ENCODE data around the gene TSPAN3.

TSPAN3 gene

GRCh38 chr15:77031376-77032050, 39.4 kb downstream of the TSPAN3 start:
- FAIRE-seq = peak; percentile 62

DNA sequence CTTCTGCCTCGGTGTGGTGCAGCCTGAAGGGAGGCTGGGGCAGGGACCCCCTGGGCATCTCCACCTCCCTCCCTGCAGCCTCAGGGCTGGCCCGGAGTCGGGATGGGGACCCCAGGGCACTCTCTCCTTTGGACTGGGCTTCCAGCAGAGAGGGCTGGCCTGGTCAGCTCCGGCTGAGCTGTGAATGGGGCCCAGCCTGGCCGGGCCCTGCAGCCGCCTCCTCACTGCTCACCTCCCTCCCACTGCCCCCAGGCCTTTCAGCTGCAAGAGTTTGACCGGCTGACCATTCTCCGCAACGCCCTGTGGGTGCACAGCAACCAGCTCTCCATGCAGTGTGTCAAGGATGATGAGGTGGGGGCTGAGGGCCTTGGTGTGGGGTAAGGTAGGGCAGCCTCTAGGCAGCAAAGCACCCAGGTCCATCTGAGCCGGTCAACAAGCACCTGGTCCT, 40.0 kb downstream of the TSPAN3 start:
- no peak for TF ChIP-seq POLR2AphosphoS5 (IDR thresholded peaks at IDR 0.05; ENCODE audit: low read depth, low read length)
- no peak for TF ChIP-seq TAF1 (IDR thresholded peaks at IDR 0.05; ENCODE audit: borderline replicate concordance, low read depth, low read length)
- TF ChIP-seq POLR2A (IDR thresholded peaks at IDR 0.05; ENCODE audit: low read depth, low read length) = no peak
- DNase-seq (ENCODE audit: insufficient read length) (peak; percentile 13), FAIRE-seq (no peak)

More at GRCh38 chr15:77031376-77032050, 39.4 kb downstream of the TSPAN3 start:
- no peak for TF ChIP-seq POLR2A (IDR thresholded peaks at IDR 0.05; ENCODE audit: low read depth, low read length)
- no peak for TF ChIP-seq TAF1 (IDR thresholded peaks at IDR 0.05; ENCODE audit: borderline replicate concordance, low read depth, low read length)
- TF ChIP-seq POLR2AphosphoS5 (IDR thresholded peaks at IDR 0.05; ENCODE audit: low read depth, low read length) = no peak
- DNase-seq (ENCODE audit: insufficient read length) = peak; percentile 58

DNA sequence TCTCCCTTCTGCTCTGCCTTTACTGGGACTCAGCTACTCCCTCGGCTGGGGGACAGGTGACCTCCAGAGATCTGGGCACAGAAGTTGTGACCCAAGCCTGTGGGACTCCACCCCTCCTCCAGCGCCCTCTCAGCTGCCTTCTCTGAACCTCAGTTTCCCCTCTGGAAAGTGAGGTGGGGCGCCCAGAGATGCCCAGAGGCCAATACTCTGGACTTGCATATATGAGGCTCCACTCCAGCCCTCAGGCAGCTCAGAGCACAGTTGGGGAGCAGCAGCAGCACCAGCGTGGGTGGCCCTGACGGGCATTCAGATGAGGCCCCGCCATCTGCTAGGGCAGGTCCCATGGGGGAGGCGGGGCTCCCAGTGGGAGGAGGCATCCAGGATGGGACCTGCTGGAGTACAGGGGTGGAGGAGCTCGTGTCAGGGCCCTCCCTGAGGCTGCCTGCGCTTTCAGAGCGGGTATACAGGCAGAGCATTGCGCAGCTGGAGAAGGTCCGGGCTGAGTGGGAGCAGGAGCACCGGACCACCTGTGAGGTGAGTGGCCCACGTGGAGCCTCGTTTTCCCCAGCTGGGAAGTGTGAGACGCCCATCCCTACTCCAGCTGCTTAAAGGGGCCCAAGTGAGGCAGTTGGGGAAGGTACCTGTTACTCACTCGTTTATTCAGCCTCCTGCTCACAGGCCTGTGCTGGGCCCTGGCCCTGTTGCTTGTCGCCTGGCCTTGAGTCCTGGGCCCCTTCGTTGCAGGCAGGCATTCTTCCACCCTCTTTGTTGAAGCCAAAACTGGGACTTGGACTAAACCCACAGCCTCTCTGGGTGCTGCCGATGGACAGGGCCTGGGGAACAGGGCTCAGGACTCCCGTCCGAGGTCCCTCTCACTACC, 40.6 kb downstream of the TSPAN3 start:
- FAIRE-seq = no peak
- DNase-seq (ENCODE audit: insufficient read length) = peak; percentile 16
- TF ChIP-seq TAF1 (IDR thresholded peaks at IDR 0.05; ENCODE audit: borderline replicate concordance, low read depth, low read length) = no peak
- no peak for TF ChIP-seq POLR2A (IDR thresholded peaks at IDR 0.05; ENCODE audit: low read depth, low read length)
- TF ChIP-seq POLR2AphosphoS5 (IDR thresholded peaks at IDR 0.05; ENCODE audit: low read depth, low read length) = no peak

DNA sequence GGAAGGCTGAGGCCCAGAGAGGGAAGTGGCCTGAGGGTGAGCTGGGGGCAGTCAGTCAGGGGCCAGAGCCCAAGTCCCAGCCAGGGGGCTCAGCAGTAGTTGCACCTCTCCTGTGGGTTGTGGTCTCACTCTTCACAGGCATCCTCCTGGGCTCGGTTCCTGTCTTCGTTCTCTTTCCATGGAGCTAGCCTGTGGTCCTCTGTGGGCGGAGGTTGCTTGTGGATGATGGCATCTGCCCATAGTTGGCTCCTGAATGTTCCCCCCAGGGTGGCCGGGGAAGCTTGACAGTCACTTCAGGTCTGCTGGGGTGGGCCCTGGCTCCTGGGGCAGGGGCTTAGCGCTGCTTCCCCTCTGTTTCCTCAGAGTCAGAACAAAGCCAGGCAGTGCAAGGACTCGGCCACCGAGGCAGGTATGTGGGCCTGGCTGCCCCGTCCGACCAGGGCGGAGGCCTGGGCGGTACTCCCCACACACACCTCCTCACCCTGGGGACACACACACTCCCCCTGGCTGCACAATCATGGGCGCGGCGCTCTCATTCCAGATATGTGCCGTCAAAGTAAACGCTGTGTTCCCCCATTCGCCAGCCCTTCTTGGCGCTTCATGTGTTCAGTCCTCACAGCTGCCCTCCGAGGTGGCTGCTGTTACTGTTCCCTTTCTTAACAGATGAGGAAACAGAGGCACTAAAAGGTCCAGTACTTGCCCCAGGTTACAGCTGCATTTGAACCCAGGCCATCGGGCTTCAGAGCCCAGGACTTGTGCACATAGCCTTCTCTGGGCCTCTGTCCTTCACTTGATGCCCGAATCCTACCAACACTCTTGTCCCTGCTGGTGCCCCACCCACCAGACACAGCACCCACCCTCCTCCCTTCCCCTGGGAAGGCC, 41.5 kb downstream of the TSPAN3 start:
- TF ChIP-seq TAF1 (IDR thresholded peaks at IDR 0.05; ENCODE audit: borderline replicate concordance, low read depth, low read length) (no peak), POLR2AphosphoS5 (IDR thresholded peaks at IDR 0.05; ENCODE audit: low read depth, low read length) (no peak), POLR2A (IDR thresholded peaks at IDR 0.05; ENCODE audit: low read depth, low read length) (no peak)
- FAIRE-seq (no peak), DNase-seq (ENCODE audit: insufficient read length) (peak; percentile 13)

- TF ChIP-seq TAF1 (IDR thresholded peaks at IDR 0.05; ENCODE audit: borderline replicate concordance, low read depth, low read length) (no peak), POLR2AphosphoS5 (IDR thresholded peaks at IDR 0.05; ENCODE audit: low read depth, low read length) (no peak), POLR2A (IDR thresholded peaks at IDR 0.05; ENCODE audit: low read depth, low read length) (no peak)
- FAIRE-seq = no peak
- peak; percentile 6 for DNase-seq (ENCODE audit: insufficient read length)
Observed at GRCh38 chr15:77028451-77029165, 42.3 kb downstream of the TSPAN3 start.

DNA sequence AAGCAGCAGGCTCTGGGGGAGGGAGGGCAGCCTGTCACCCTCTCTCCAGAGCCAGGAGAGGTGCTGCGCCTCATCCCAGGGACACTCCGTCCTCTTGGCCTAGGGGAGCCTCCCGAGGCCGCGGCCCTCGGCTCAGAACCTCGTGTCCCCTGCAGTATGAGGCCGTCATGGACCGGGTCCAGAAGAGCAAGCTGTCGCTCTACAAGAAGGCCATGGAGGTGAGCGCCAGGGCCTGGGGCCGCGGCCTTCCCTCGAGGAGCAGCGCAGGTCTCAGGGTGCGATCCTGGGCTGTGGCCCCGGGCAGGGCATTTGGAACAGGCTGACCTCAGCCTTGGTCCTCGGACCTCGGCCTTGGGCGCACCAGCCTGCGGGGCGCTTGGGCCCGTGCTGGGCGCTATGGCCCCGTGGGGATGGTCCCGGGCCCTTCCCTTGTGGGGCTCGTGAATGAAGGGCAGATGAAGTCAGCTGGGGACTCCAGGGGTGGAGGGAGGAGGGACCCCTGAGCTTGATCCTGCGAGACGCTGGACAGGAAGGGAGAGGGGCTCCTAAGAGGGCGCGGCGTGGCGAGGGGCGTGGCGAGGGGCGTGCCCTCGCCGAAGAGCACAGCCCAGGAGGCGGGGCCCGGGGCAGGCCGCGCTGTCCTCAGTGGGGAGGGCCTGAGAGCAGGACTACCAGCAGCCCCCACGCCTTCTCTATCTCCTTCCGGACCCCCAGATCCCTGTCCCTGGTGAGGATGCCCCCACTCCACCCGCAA, 43.0 kb downstream of the TSPAN3 start:
- DNase-seq (ENCODE audit: insufficient read length) (peak; percentile 17), FAIRE-seq (no peak)
- TF ChIP-seq POLR2AphosphoS5 (IDR thresholded peaks at IDR 0.05; ENCODE audit: low read depth, low read length) (no peak), POLR2A (IDR thresholded peaks at IDR 0.05; ENCODE audit: low read depth, low read length) (no peak), TAF1 (IDR thresholded peaks at IDR 0.05; ENCODE audit: borderline replicate concordance, low read depth, low read length) (no peak)

DNA sequence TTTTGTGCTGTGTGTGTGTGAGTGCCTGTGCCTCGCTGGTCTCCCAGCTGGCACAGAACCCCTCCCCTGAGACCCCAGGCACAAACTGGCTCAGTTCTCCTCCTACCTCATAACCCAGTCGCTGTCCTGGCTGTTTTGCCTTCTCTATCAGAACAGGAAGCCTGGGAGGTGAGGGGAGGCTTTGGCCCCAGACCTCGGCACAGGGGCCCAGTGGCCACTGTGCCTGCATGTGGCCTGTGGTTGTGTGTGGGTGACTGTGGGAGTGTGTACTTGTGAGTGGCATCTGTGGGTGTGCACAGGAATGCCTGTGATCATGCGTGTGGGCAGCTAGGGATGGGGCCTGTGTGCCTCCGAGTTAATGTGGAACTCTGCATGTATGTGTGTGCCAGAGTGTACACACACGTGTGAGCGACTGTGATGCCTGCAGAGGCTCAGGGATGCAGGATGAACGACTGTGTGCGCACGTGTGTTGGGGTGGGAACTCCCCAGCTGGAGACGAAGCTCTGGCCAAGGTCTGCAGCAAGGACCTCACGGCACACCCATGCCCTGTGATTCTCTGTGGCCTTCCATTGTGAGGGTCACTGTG, 43.7 kb downstream of the TSPAN3 start:
- DNase-seq (ENCODE audit: insufficient read length) (peak; percentile 7), FAIRE-seq (no peak)
- no peak for TF ChIP-seq TAF1 (IDR thresholded peaks at IDR 0.05; ENCODE audit: borderline replicate concordance, low read depth, low read length)
- no peak for TF ChIP-seq POLR2AphosphoS5 (IDR thresholded peaks at IDR 0.05; ENCODE audit: low read depth, low read length)
- TF ChIP-seq POLR2A (IDR thresholded peaks at IDR 0.05; ENCODE audit: low read depth, low read length) = no peak

GRCh38 chr15:77026501-77027110, 44.3 kb downstream of the TSPAN3 start:
- FAIRE-seq (no peak), DNase-seq (ENCODE audit: insufficient read length) (peak; percentile 7)
- TF ChIP-seq TAF1 (IDR thresholded peaks at IDR 0.05; ENCODE audit: borderline replicate concordance, low read depth, low read length) (no peak), POLR2AphosphoS5 (IDR thresholded peaks at IDR 0.05; ENCODE audit: low read depth, low read length) (no peak), POLR2A (IDR thresholded peaks at IDR 0.05; ENCODE audit: low read depth, low read length) (no peak)

DNA sequence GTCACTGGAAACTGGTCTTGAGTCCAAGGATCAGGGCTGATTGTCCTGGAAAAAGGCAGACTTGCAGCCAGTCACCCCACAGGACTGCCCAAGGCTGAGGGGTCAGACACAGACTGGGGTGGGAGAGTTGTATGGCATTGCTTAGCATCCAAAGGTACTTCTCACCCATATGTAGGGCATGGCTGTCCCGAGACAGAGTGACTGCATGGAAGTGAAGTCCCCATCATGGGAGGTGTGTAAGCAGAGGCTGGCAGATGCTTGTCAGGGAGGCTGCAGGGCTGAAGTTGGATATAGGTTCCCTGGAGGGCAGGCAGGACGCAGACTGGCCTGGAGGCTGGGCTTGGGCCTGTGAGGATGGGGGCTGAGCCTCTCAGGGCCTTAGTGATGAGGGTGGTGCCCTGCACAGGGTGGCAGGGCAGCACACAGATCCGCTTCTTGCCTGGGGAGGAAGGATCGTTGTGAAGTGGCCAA, 44.9 kb downstream of the TSPAN3 start:
- TF ChIP-seq TAF1 (IDR thresholded peaks at IDR 0.05; ENCODE audit: borderline replicate concordance, low read depth, low read length) = no peak
- TF ChIP-seq POLR2A (IDR thresholded peaks at IDR 0.05; ENCODE audit: low read depth, low read length) = no peak
- TF ChIP-seq POLR2AphosphoS5 (IDR thresholded peaks at IDR 0.05; ENCODE audit: low read depth, low read length) = no peak
- no peak for FAIRE-seq
- peak; percentile 5 for DNase-seq (ENCODE audit: insufficient read length)

All from GM12892 (cell line).